Osteoblast (primary cell): ENCODE measurements around the gene OSBPL7. TPM values are rescaled to one million over a fixed set of nuclear protein-coding genes. Genes with fewer than 3 reads are reported as not detected.

Source experiments
- DNase-seq: peaks from one replicate; pipeline ENCODE4 v3.0.0; 2011; ENCODE audit warnings: low spot score, mixed read lengths; ENCODE audit not compliant: insufficient read length; ENCODE audit errors: missing footprints
- H2AFZ ChIP-seq: 2 replicates; pipeline ENCODE4 v1.6.0; 2011; ENCODE audit warnings: mild to moderate bottlenecking, low read length
- H3K27ac ChIP-seq: 2 replicates; pipeline ENCODE4 v1.5.1; 2011; ENCODE audit warnings: mild to moderate bottlenecking, low read depth, low read length, moderate library complexity
- H3K27me3 ChIP-seq: 2 replicates; pipeline ENCODE4 v1.6.0; 2012; ENCODE audit warnings: mild to moderate bottlenecking, control low read depth, inconsistent platforms, low read length, moderate library complexity; ENCODE audit not compliant: insufficient read depth
- H3K36me3 ChIP-seq: 2 replicates; pipeline ENCODE4 v1.5.1; 2011; ENCODE audit warnings: mild to moderate bottlenecking, low read length, control low read depth, moderate library complexity; ENCODE audit not compliant: insufficient read depth
- H3K4me1 ChIP-seq: 2 replicates; pipeline ENCODE4 v1.5.1; 2011; ENCODE audit warnings: mild to moderate bottlenecking, low read length, control low read depth, moderate library complexity; ENCODE audit not compliant: insufficient read depth
- H3K4me2 ChIP-seq: 2 replicates; pipeline ENCODE4 v1.6.0; 2011; ENCODE audit warnings: mild to moderate bottlenecking, low read length; ENCODE audit not compliant: insufficient read depth
- H3K4me3 ChIP-seq: fragments of 200-600 bp; sonication (generic); 3 replicates; pipeline ENCODE4 v1.5.1; 2012; ENCODE audit warnings: mild to moderate bottlenecking, low read length, inconsistent platforms; ENCODE audit not compliant: insufficient read depth
- H3K79me2 ChIP-seq: 2 replicates; pipeline ENCODE4 v1.6.0; 2012; ENCODE audit warnings: mild to moderate bottlenecking, low read length, control low read depth, inconsistent platforms; ENCODE audit not compliant: insufficient read depth
- H3K9me3 ChIP-seq: 2 replicates; pipeline ENCODE4 v1.5.1; 2011; ENCODE audit warnings: low read depth, low read length, control low read depth
- H4K20me1 ChIP-seq: 2 replicates; pipeline ENCODE4 v1.6.0; 2012; ENCODE audit warnings: mild to moderate bottlenecking, low read length, control low read depth; ENCODE audit not compliant: insufficient read depth
- CTCF ChIP-seq: IDR thresholded peaks from 2 replicates; pipeline ENCODE4 v1.5.1; 2011; ENCODE audit warnings: mild to moderate bottlenecking, low read depth, low read length, moderate library complexity; ENCODE audit errors: extremely low read depth
- total RNA-seq: library from RNA; depleted of rRNA; stranded (reverse); fragments of >200 nt; gene quantifications from 2 replicates; pipeline ENCODE4 v1.2.3, GENCODE V29; 2012

OSBPL7 gene
- total RNA-seq, 1 donor = 8.0 TPM

GRCh38 chr17:47830396-47831002 lies 8.9 kb upstream of the OSBPL7 start:
- DNase-seq = no peak
- H3K9me3 ChIP-seq = no peaks in the 10 kb centered on the region
- H3K27me3 ChIP-seq = no peaks in the 10 kb centered on the region
- no peak for TF ChIP-seq CTCF
- H3K4me1 ChIP-seq = peaks cover 19% of the 10 kb centered on the region
- H3K27ac ChIP-seq = peak overlapping the region; percentile 88
- H2AFZ ChIP-seq = no peak overlapping the region
- H4K20me1 ChIP-seq = peaks cover 8% of the 10 kb centered on the region
- peaks cover 31% of the 10 kb centered on the region for H3K79me2 ChIP-seq
- peaks cover 25% of the 10 kb centered on the region for H3K36me3 ChIP-seq
- peak overlapping the region; percentile 100 for H3K4me2 ChIP-seq
- peak overlapping the region; percentile 96 for H3K4me3 ChIP-seq

- peaks cover 8% of the 10 kb centered on the region for H4K20me1 ChIP-seq
- H3K27me3 ChIP-seq = no peaks in the 10 kb centered on the region
- no peak overlapping the region for H2AFZ ChIP-seq
- peak overlapping the region; percentile 88 for H3K27ac ChIP-seq
- DNase-seq = peak; percentile 36
- peak overlapping the region; percentile 100 for H3K4me2 ChIP-seq
- no peak for TF ChIP-seq CTCF
- peaks cover 19% of the 10 kb centered on the region for H3K4me1 ChIP-seq
- peaks cover 28% of the 10 kb centered on the region for H3K36me3 ChIP-seq
- H3K4me3 ChIP-seq = no peak overlapping the region
- peaks cover 31% of the 10 kb centered on the region for H3K79me2 ChIP-seq
- no peaks in the 10 kb centered on the region for H3K9me3 ChIP-seq
These were observed 8.3 kb upstream of the OSBPL7 start for GRCh38 chr17:47829870-47830269.

- Histone ChIP-seq H3K4me1 (peaks cover 20% of the 10 kb centered on the region), H4K20me1 (peaks cover 2% of the 10 kb centered on the region), H3K4me2 (no peak overlapping the region), H3K36me3 (peaks cover 31% of the 10 kb centered on the region), H2AFZ (no peak overlapping the region), H3K9me3 (no peaks in the 10 kb centered on the region), H3K27ac (no peak overlapping the region), H3K27me3 (no peaks in the 10 kb centered on the region), H3K4me3 (no peak overlapping the region), H3K79me2 (peaks cover 4% of the 10 kb centered on the region)
- TF ChIP-seq CTCF = no peak
- no peak for DNase-seq
These were observed 1.9 kb upstream of the OSBPL7 start for GRCh38 chr17:47823519-47823918.

GRCh38 chr17:47822785-47823184 lies 1.2 kb upstream of the OSBPL7 start:
- no peaks in the 10 kb centered on the region for H3K9me3 ChIP-seq
- H3K36me3 ChIP-seq = peaks cover 27% of the 10 kb centered on the region
- H3K4me2 ChIP-seq = no peak overlapping the region
- peaks cover 20% of the 10 kb centered on the region for H3K4me1 ChIP-seq
- no peak overlapping the region for H3K27ac ChIP-seq
- no peak overlapping the region for H3K4me3 ChIP-seq
- TF ChIP-seq CTCF = no peak
- no peaks in the 10 kb centered on the region for H3K79me2 ChIP-seq
- DNase-seq = peak; percentile 48
- no peaks in the 10 kb centered on the region for H3K27me3 ChIP-seq
- no peaks in the 10 kb centered on the region for H4K20me1 ChIP-seq
- no peak overlapping the region for H2AFZ ChIP-seq
